HG02571 (cell line): ENCODE measurements around the gene IL3RA.
A peak's percentile ranks its signal among the peaks of the same experiment; 100 is the strongest.
"Not testable (repeated sequence)": the region's sequence is repeated elsewhere in the genome, so short reads cannot be mapped to it uniquely, and the experiment has no call there.

ENCODE experiments used
- ATAC-seq: cut with Tn5 transposase; IDR thresholded peaks from one replicate; pipeline ENCODE4 v1.9.1; 2021; ENCODE audit warnings: mild to moderate bottlenecking, moderate library complexity; ENCODE audit not compliant: unreplicated experiment

Gene IL3RA

GRCh38 chrX:1336331-1336943, at the start of gene IL3RA:
Gene IL3RA, plus strand, starts transcription at chrX:1336785. Its CDS starts 4,981 bp downstream, at chrX:1341766.
- peak; percentile 53 for ATAC-seq

- no peak for ATAC-seq
These were observed 47.0 kb upstream of the IL3RA start for GRCh38 chrX:1289535-1289934.

- no peak for ATAC-seq
These were observed 45.4 kb upstream of the IL3RA start for GRCh38 chrX:1291110-1291740.

- no peak for ATAC-seq
These were observed 43.9 kb upstream of the IL3RA start for GRCh38 chrX:1292575-1293290.

- ATAC-seq, result no peak
These were observed 42.1 kb upstream of the IL3RA start for GRCh38 chrX:1294301-1295067.

- ATAC-seq, result no peak
These were observed 41.0 kb upstream of the IL3RA start for GRCh38 chrX:1295550-1295949.

- ATAC-seq, result not testable (repeated sequence)
These were observed 39.0 kb upstream of the IL3RA start for GRCh38 chrX:1297591-1297990.

- ATAC-seq, result no peak
These were observed 36.1 kb upstream of the IL3RA start for GRCh38 chrX:1300449-1300848.

- no peak for ATAC-seq
These were observed 31.2 kb upstream of the IL3RA start for GRCh38 chrX:1305411-1305810.

GRCh38 chrX:1306909-1307625, 29.5 kb upstream of the IL3RA start:
- ATAC-seq, result no peak

- ATAC-seq, result no peak
These were observed 28.8 kb upstream of the IL3RA start for GRCh38 chrX:1307626-1308340.

- no peak for ATAC-seq
These were observed 28.1 kb upstream of the IL3RA start for GRCh38 chrX:1308476-1308875.

- not testable (repeated sequence) for ATAC-seq
These were observed 27.7 kb upstream of the IL3RA start for GRCh38 chrX:1308917-1309316.

GRCh38 chrX:1313788-1314187, 22.8 kb upstream of the IL3RA start:
- ATAC-seq, result no peak

- ATAC-seq, result no peak
These were observed 20.1 kb upstream of the IL3RA start for GRCh38 chrX:1316527-1316926.

- ATAC-seq, result no peak
These were observed 14.9 kb upstream of the IL3RA start for GRCh38 chrX:1321674-1322073.

- no peak for ATAC-seq
These were observed 14.2 kb upstream of the IL3RA start for GRCh38 chrX:1322393-1322792.

GRCh38 chrX:1323315-1323714, 13.3 kb upstream of the IL3RA start:
- peak; percentile 63 for ATAC-seq

GRCh38 chrX:1325515-1326116, 11.0 kb upstream of the IL3RA start:
- ATAC-seq, result no peak
